GM13977 (cell line): ENCODE data around the gene PHLDB2.

Experiments used
- DNase-seq: peaks from one replicate; pipeline ENCODE4 v3.0.0; 2012; ENCODE audit warnings: low spot score
- CTCF ChIP-seq: IDR thresholded peaks from 2 replicates; pipeline ENCODE4 v1.5.1; 2012; ENCODE audit warnings: mild to moderate bottlenecking, control low read depth; ENCODE audit not compliant: insufficient read depth; ENCODE audit errors: extremely low read depth, missing control alignments
- in situ Hi-C: fragments of 300-500 bp; cut with MboI; formaldehyde crosslinking; loops from one replicate; pipeline ENCODE4 v1.12.0; 2022; ENCODE audit warnings: low sequenced_read_pairs, low pct_unique_long_range_greater_than_20kb, mixed read lengths, inconsistent platforms; ENCODE audit not compliant: unreplicated experiment

Gene PHLDB2

GRCh38 chr3:111968319-111969054 is 109.4 kb downstream of the PHLDB2 start:
- DNase-seq: no peak
- no peak for TF ChIP-seq CTCF
- in situ Hi-C loops: no loop called here

DNA sequence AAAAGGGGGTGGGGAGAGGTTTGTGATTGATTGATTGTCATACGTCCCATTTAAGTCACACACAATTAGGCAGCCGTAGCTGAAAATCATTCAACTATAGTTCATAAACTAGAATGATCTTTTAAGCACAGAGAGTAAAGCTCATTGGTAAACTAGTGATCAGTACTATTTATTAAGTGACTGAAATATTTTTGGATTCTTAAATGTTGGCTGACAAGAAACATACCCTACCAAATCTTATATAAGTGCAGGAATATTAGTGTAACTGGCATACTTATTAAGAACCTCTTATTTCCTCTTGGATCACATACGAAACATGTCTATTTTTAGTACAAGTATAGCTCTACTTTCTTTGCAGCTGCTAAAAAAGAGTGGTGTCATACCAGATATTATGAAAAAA is 111.3 kb downstream of the PHLDB2 start:
- TF ChIP-seq CTCF: no peak
- DNase-seq: no peak
- in situ Hi-C loops: loop anchor here (10.0 kb wide), 1 partner anchor 246 kb away; no protein-coding TSS in a partner anchor

DNA sequence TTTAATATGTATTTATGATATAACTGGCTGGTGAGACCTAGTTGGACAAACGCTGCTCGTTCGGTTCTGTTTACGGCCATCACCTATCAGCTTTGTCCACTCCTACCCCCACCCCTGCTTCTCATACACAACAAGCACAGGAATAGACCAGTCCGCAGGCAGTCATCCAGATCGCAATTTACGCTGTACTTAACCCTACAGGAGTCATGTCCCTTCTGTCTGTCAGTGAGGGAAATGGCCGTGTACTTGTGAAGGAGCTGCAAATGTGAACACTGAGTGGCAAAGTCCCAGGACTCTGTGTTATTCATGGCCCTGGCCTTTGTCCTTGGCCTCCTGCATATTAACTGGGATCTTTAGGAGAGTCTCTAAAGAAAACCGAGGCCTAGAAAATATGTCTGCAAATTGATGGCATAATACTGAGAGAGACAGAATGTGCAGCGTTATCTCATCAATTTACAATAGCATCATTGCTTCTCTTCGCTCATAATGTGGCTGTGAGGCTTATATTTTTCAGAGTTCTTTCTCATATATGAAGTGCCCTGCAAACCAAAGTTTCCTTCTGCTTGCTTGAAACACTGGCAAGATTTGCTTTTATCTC is 112.6 kb downstream of the PHLDB2 start:
- no peak for TF ChIP-seq CTCF
- no peak for DNase-seq
- in situ Hi-C loops: loop anchor here (10.0 kb wide), 1 partner anchor 247 kb away; no protein-coding TSS in a partner anchor

DNA sequence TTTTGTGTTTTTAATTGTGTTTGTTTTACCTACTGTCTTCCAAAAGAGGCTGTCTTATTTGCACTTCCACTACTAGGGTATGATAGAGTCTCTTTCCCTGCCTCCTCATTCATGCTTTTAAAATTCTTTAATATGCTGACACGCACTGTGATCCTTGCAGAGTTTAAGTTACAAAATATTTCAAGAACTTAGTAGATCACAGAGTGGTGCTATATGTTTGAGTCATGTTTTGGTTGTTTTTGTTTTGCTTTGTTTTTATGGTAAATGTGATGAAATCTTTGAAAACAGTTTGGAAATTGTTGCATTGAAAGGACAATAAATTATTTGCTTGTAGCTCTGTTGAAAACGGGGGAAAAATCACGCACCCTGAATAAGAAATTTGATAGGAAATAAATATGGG is 113.8 kb downstream of the PHLDB2 start:
- no peak for DNase-seq
- TF ChIP-seq CTCF: no peak
- in situ Hi-C loops: loop anchor here (10.0 kb wide), 1 partner anchor 248 kb away; no protein-coding TSS in a partner anchor

GRCh38 chr3:111975131-111975530 is 116.1 kb downstream of the PHLDB2 start:
- in situ Hi-C loops: loop anchor here (10.0 kb wide), 1 partner anchor 250 kb away; no protein-coding TSS in a partner anchor
- TF ChIP-seq CTCF: no peak
- no peak for DNase-seq

DNA sequence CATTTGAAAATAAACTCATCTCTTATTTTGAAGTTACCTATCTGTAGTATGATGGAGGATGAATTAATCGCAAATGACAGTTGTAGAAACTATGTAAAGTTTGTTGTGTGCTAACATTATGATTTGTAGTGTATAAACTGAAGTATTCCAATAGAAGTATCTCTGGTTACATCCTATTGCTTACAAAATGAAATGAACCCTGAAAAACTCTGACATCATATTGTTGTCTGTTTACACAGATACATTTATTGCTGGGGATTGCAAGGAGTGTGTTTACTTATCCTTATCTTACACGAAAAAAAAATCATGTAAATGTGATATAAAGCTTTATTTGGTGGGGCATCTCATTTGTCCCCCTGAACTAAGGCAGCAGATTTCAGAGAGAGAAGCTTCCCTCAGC is 117.2 kb downstream of the PHLDB2 start:
- DNase-seq: no peak
- in situ Hi-C loops: loop anchor here (10.0 kb wide), 1 partner anchor 251 kb away; no protein-coding TSS in a partner anchor
- no peak for TF ChIP-seq CTCF
